Glutamatergic neuron (in vitro differentiated cells): ENCODE results near the gene WDR76. TPM values are rescaled to one million over a fixed set of nuclear protein-coding genes. Genes with fewer than 3 reads are reported as not detected.

ENCODE experiments used
- DNase-seq: peaks from one replicate; pipeline ENCODE4 v3.0.0; 2022
- H3K27ac Mint-ChIP-seq: one replicate; pipeline ENCODE4 v1.8.0; 2020; ENCODE audit warnings: mild to moderate bottlenecking, mixed read lengths, inconsistent platforms; ENCODE audit not compliant: unreplicated experiment
- H3K27me3 Mint-ChIP-seq: one replicate; pipeline ENCODE4 v1.8.0; 2020; ENCODE audit warnings: mild to moderate bottlenecking, moderate library complexity, mixed read lengths, inconsistent platforms; ENCODE audit not compliant: unreplicated experiment
- H3K36me3 Mint-ChIP-seq: one replicate; pipeline ENCODE4 v1.8.0; 2020; ENCODE audit warnings: mild to moderate bottlenecking, mixed read lengths, inconsistent platforms; ENCODE audit not compliant: unreplicated experiment
- H3K4me1 Mint-ChIP-seq: one replicate; pipeline ENCODE4 v1.8.0; 2020; ENCODE audit warnings: mild to moderate bottlenecking, low read depth, mixed read lengths, inconsistent platforms; ENCODE audit not compliant: unreplicated experiment
- H3K4me3 Mint-ChIP-seq: one replicate; pipeline ENCODE4 v1.8.0; 2020; ENCODE audit warnings: mild to moderate bottlenecking, mixed read lengths, inconsistent platforms; ENCODE audit not compliant: unreplicated experiment
- H3K9me3 Mint-ChIP-seq: one replicate; pipeline ENCODE4 v1.8.0; 2020; ENCODE audit warnings: mild to moderate bottlenecking, moderate library complexity, mixed read lengths, inconsistent platforms; ENCODE audit not compliant: unreplicated experiment
- CTCF ChIP-seq: fragments of 200-600 bp; sonication (generic); IDR thresholded peaks from one replicate; pipeline ENCODE4 v1.5.0; 2021; ENCODE audit not compliant: partially characterized antibody, unreplicated experiment
- total RNA-seq: library from RNA; stranded (reverse); fragmentation: NEBNext Ultra II Directional; extraction: Animal tissue kit (Norgen Biotek cat#: 25700); gene quantifications from one replicate; pipeline ENCODE4 v1.2.1, GENCODE V29; 2021; ENCODE audit not compliant: unreplicated experiment

Gene WDR76
- total RNA-seq, 1 donor from 2014 or later: 4.7 TPM

- no peaks in the 10 kb centered on the region for H3K36me3 Mint-ChIP-seq
- no peaks in the 10 kb centered on the region for H3K27me3 Mint-ChIP-seq
- no peak for DNase-seq
- H3K4me3 Mint-ChIP-seq: no peak overlapping the region
- TF ChIP-seq CTCF: no peak
- H3K4me1 Mint-ChIP-seq: no peaks in the 10 kb centered on the region
- H3K27ac Mint-ChIP-seq: no peak overlapping the region
- no peaks in the 10 kb centered on the region for H3K9me3 Mint-ChIP-seq
Observed at GRCh38 chr15:43867096-43867495, 40.3 kb downstream of the WDR76 start.

GRCh38 chr15:43868406-43868805 is 41.6 kb downstream of the WDR76 start:
- Mint-ChIP-seq H3K36me3 (no peaks in the 10 kb centered on the region), H3K4me3 (no peak overlapping the region), H3K4me1 (no peaks in the 10 kb centered on the region), H3K27me3 (no peaks in the 10 kb centered on the region), H3K9me3 (no peaks in the 10 kb centered on the region), H3K27ac (no peak overlapping the region)
- no peak for TF ChIP-seq CTCF
- DNase-seq: no peak

GRCh38 chr15:43871835-43872234 is 45.0 kb downstream of the WDR76 start:
- Mint-ChIP-seq H3K27me3 (peaks cover 1% of the 10 kb centered on the region), H3K36me3 (no peaks in the 10 kb centered on the region), H3K27ac (no peak overlapping the region), H3K4me1 (no peaks in the 10 kb centered on the region), H3K4me3 (no peak overlapping the region), H3K9me3 (no peaks in the 10 kb centered on the region)
- DNase-seq: no peak
- TF ChIP-seq CTCF: no peak

GRCh38 chr15:43872416-43873020 is 45.7 kb downstream of the WDR76 start:
- H3K27ac Mint-ChIP-seq: no peak overlapping the region
- TF ChIP-seq CTCF: peak; percentile 73
- H3K27me3 Mint-ChIP-seq: peaks cover 1% of the 10 kb centered on the region
- DNase-seq: peak; percentile 44
- H3K4me1 Mint-ChIP-seq: no peaks in the 10 kb centered on the region
- no peaks in the 10 kb centered on the region for H3K36me3 Mint-ChIP-seq
- no peaks in the 10 kb centered on the region for H3K9me3 Mint-ChIP-seq
- H3K4me3 Mint-ChIP-seq: no peak overlapping the region

GRCh38 chr15:43873651-43874050 is 46.8 kb downstream of the WDR76 start:
- no peak for TF ChIP-seq CTCF
- Mint-ChIP-seq H3K4me1 (no peaks in the 10 kb centered on the region), H3K27me3 (peaks cover 1% of the 10 kb centered on the region), H3K36me3 (no peaks in the 10 kb centered on the region), H3K27ac (no peak overlapping the region), H3K4me3 (no peak overlapping the region), H3K9me3 (peaks cover 2% of the 10 kb centered on the region)
- DNase-seq: no peak
